Progenitor cell of endocrine pancreas (in vitro differentiated cells): Measurements from ENCODE around the gene SAMD4B. TPM values are rescaled to one million over a fixed set of nuclear protein-coding genes. Genes with fewer than 3 reads are reported as not detected.

ENCODE experiments used
- DNase-seq: peaks from one replicate; pipeline ENCODE4 v3.0.0; 2021; ENCODE audit warnings: low spot score; ENCODE audit not compliant: unreplicated experiment
- H3K27ac Mint-ChIP-seq: 2 replicates; pipeline ENCODE4 v1.8.0; 2021; ENCODE audit warnings: mild to moderate bottlenecking, moderate library complexity, mixed read lengths
- H3K27me3 Mint-ChIP-seq: 2 replicates; pipeline ENCODE4 v1.8.0; 2021; ENCODE audit warnings: mixed read lengths
- H3K36me3 Mint-ChIP-seq: 2 replicates; pipeline ENCODE4 v1.8.0; 2022; ENCODE audit warnings: mixed read lengths; ENCODE audit not compliant: insufficient read depth
- H3K4me1 Mint-ChIP-seq: 2 replicates; pipeline ENCODE4 v1.8.0; 2021; ENCODE audit warnings: low read depth, mixed read lengths
- H3K4me3 Mint-ChIP-seq: 2 replicates; pipeline ENCODE4 v1.8.0; 2021; ENCODE audit warnings: low read depth, mild to moderate bottlenecking, moderate library complexity, mixed read lengths
- H3K9me3 Mint-ChIP-seq: 2 replicates; pipeline ENCODE4 v1.8.0; 2021; ENCODE audit warnings: low read depth, mixed read lengths
- total RNA-seq: library from RNA; stranded (reverse); gene quantifications from 2 replicates; pipeline ENCODE4 v1.2.1, GENCODE V29; 2021
- TF ChIP-seq, protein P1 (sequence below): fragments of 200-600 bp; sonication (generic); IDR thresholded peaks from one replicate; pipeline ENCODE4 v1.5.0; 2021; ENCODE audit warnings: antibody characterized with exemption, mild to moderate bottlenecking; ENCODE audit not compliant: unreplicated experiment

The SAMD4B gene
- total RNA-seq, 1 donor from 2014 or later = 152 TPM

DNA sequence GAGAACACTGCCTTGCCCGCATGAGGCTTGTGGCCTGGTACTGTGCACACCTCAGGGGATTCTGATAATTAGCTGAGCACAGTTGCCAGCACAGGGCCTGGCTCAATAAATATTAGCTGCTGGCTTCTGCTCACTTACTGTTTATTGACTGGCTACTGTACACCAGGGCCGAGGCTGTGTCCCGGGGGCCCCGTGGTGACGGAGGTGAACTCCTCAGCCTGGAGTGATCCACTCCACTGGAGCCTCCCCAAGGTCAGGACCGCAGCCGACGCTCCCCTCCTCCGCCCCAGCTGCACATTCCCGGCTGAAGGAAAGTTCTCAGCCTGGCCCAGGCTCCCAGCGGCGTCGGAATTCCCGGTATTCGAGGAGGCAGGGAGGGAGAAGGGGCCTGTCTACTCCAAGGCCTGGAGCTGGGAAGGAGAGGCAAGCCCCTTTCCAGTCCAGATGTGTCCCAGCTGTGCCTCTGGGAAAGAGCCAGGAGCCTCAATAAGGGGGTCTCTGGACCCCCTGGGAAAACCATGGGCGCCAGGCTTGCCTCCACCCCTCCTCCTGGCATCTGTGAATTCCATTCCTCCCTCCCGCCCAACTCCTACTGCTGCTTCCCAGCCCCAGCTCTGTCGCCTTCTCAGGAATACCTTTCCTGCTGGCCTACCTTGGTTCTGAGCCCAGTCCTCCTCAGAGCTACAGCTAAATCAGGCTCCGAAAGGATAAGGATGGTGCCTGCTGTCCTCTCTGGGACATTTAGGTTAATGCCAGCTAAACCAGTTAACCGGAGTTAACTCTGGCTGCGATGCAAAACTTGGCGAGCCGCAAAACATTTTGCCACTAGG is 86.3 kb downstream of the SAMD4B start:
- peaks cover 9% of the 10 kb centered on the region for H3K4me1 Mint-ChIP-seq
- no peak overlapping the region for H3K4me3 Mint-ChIP-seq
- TF ChIP-seq, protein P1, sequence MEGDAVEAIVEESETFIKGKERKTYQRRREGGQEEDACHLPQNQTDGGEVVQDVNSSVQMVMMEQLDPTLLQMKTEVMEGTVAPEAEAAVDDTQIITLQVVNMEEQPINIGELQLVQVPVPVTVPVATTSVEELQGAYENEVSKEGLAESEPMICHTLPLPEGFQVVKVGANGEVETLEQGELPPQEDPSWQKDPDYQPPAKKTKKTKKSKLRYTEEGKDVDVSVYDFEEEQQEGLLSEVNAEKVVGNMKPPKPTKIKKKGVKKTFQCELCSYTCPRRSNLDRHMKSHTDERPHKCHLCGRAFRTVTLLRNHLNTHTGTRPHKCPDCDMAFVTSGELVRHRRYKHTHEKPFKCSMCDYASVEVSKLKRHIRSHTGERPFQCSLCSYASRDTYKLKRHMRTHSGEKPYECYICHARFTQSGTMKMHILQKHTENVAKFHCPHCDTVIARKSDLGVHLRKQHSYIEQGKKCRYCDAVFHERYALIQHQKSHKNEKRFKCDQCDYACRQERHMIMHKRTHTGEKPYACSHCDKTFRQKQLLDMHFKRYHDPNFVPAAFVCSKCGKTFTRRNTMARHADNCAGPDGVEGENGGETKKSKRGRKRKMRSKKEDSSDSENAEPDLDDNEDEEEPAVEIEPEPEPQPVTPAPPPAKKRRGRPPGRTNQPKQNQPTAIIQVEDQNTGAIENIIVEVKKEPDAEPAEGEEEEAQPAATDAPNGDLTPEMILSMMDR = no peak
- H3K27ac Mint-ChIP-seq = peak overlapping the region; percentile 92
- no peaks in the 10 kb centered on the region for H3K27me3 Mint-ChIP-seq
- peaks cover 11% of the 10 kb centered on the region for H3K36me3 Mint-ChIP-seq
- no peak for DNase-seq
- H3K9me3 Mint-ChIP-seq = no peaks in the 10 kb centered on the region

DNA sequence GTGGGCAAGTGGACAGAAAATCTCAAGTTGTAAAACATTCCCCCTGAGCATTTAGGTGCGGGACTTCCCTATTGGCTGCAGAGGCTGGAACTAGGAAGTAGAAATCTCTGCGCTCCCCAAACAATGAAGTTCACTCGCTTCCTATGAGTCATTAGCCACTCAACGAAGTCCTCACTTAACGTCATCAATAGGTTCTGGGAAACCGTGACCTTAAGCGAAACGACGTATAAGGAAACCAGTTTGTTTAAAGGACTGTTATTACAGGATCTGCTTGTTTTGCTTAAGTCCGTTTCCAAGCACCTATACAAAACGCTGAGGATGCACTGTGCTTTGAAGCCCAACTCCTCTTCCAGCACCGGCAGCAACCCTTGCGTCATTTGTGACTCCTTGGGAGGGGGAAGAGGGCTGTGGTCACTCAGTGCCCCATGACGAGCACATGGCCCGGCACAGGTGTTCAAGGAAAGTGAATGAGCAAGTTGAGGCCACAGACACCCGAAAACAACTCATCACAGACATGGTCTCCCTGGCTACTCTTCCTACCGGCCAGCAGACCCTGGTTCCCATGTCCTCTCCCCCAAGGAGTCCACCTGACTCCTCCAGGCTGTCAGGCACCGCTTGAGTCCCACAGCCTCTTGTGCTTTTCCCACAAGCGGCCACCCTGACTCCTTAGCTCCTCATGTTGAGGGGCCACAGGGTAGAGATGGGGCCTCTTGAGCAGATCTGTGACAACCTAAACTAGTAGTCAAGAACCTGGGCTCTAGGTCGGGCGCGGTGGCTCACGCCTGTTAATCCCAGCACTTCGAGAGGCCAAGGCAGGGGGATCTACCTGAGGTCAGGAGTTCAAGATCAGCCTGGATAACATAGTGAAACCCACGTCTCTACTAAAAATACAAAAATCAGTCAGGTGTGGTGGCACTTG is 88.7 kb downstream of the SAMD4B start:
- Mint-ChIP-seq H3K9me3 (no peaks in the 10 kb centered on the region), H3K27me3 (no peaks in the 10 kb centered on the region), H3K4me1 (peaks cover 17% of the 10 kb centered on the region), H3K27ac (peak overlapping the region; percentile 71), H3K4me3 (no peak overlapping the region), H3K36me3 (peaks cover 12% of the 10 kb centered on the region)
- no peak for DNase-seq
- TF ChIP-seq, protein P1 = no peak

GRCh38 chr19:39432677-39433025 is 90.4 kb downstream of the SAMD4B start:
- TF ChIP-seq, protein P1 = no peak
- no peak for DNase-seq
- Mint-ChIP-seq H3K4me3 (no peak overlapping the region), H3K9me3 (no peaks in the 10 kb centered on the region), H3K27ac (no peak overlapping the region), H3K36me3 (peaks cover 12% of the 10 kb centered on the region), H3K4me1 (peaks cover 25% of the 10 kb centered on the region), H3K27me3 (no peaks in the 10 kb centered on the region)

DNA sequence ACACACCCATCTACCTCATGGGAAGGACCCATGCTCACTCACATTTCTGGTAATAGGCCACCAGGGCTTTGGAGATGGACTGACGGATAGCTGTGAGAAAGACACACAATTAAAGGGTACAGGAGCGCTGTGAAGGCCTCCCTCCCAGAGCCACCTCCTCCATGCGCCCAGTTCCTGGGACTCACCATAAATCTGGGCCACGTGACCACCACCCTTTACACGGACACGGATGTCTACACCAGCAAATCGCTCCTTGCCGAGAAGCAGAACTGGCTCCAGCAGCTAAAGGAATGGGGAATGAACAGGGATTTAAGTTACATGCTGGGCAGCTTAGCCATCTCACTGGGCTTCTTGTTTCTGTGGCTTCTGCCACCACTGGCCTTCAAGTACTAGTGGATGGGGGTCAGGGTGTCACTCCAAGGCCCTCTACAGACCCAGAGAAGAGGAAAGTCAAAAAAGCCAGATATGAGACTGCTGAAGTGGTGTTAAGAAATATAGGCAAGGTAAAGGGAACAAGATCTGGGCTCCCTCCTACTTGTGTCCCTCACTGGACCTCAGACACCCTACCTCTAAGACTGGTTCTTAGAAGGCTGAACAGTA is 91.4 kb downstream of the SAMD4B start:
- DNase-seq = no peak
- Mint-ChIP-seq H3K9me3 (no peaks in the 10 kb centered on the region), H3K27me3 (no peaks in the 10 kb centered on the region), H3K27ac (no peak overlapping the region), H3K36me3 (peaks cover 12% of the 10 kb centered on the region), H3K4me1 (peaks cover 21% of the 10 kb centered on the region), H3K4me3 (peak overlapping the region; percentile 32)
- TF ChIP-seq, protein P1 = no peak
